ENCODE measurements around the gene ORM1.

Gene ORM1

GRCh38 chr9:114366334-114367128, 43.6 kb downstream of the ORM1 start:
- no peak for DNase-seq (ENCODE audit: low read depth in 2 of 2)

DNA sequence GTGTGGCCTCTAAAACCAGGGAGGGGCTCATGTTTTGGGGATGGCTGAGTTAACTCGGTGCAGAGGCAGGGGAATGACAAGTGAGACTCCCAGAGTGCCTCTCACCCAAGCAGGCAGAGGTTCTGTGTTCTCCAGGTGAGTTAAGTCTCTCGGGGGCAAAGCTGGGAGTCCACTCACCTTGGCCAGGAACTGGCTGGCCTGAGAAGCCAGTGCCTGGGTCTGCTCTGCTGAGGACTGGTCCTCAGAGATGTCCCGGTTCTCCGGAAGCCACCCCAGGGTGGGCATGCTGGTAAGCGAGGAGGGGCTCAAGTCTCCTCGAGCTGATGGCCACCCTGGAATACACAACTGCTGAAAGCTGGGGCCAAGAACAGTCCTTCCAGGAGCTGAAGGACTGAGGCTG, 44.5 kb downstream of the ORM1 start:
- no peak for DNase-seq (ENCODE audit: low read depth in 2 of 2)

- DNase-seq (ENCODE audit: low read depth in 2 of 2) = no peak
Measured at GRCh38 chr9:114367772-114368569, 45.1 kb downstream of the ORM1 start.

DNA sequence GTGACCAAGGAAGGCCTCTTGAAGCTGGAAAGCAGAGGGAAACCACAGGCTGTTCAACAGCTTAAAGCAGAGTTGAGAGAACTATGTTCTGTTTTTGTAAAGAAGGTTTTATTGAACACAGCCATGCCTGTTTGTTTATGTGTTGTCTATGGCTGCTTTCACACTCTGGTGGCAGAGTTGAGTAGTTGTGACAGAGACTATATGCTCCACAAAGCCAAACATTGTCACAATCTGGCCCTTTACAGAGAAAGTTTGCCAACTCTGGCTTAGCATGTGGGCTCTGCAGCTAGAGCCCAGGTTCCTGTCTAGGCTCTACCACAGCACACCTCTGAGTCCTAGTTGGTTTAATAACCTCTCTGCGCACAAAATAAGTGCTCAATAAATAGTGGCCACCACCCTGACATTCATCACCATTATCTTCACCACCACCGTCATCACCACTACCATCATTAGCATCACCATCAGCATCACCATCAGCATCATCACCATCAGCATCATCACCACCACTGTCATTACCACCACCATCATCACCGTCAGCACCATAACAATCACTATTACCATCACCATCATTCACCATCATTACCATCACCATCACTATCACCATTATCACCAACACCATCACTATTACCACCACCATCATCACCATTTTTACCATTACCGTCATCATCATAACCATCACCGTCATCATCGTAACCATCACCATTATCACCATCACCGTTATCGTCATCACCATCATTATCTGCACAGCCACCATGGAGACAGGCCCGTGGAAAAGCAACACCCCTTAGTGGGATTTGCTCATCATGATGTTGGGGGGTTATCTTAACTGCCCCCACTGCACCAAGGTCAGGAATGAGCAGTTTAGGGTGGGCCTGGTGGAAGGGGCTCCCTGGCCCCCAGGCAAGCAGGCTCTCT, 46.6 kb downstream of the ORM1 start:
- DNase-seq (ENCODE audit: low read depth in 2 of 2) = no peak

DNA sequence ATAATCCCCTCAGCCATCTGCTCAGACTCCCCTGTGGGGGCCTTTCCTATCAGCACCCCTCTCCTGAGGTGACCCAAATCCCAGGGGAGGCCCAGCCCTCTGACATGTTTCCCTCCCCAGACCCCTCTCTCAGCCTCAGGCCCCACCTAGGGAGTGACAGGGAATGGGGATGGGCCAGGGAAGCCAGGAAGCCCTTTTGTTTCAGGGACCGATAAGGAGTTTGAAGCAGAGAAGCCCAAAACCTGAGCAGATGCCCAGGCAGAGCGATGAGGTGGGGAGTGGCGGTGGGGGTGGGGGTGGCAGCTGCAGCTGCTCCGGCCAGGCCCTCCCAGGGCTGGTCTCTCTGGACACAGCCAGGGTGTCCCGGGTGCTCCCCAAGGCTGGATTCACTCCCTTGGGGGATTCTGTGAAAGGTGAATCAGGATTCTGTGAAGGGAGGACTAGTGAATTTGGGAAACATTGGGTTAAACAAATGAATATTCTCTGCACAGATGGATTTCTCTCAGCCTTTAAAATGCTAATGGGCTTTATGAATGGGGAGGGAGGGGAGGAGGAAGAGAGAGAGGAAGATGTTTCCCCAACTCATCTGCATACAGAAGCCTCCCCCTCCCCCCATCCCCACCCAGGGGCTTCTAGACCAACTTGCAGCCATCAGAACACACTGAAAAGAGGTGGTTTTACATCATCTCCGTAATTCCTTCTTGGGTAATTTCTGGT, 47.5 kb downstream of the ORM1 start:
- no peak for DNase-seq (ENCODE audit: low read depth in 2 of 2)

DNA sequence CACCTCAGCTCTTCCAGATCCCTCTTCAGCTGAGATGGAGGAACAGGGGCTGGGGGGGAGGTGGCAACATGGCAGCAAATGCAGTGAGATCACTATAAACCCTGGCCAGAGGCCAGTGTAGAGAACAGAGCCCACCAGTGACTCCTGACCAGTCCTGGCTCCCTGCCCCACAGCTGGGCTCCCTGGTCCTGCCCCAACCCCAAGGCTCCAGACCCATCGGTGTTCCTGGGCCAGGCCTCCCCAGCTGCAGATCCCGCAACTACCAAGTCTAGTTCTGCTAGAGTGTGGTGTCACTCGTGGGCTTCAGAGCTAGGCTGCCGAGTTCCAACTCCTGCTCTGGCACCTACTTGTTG, 48.0 kb downstream of the ORM1 start:
- DNase-seq (ENCODE audit: low read depth in 2 of 2) = no peak

DNA sequence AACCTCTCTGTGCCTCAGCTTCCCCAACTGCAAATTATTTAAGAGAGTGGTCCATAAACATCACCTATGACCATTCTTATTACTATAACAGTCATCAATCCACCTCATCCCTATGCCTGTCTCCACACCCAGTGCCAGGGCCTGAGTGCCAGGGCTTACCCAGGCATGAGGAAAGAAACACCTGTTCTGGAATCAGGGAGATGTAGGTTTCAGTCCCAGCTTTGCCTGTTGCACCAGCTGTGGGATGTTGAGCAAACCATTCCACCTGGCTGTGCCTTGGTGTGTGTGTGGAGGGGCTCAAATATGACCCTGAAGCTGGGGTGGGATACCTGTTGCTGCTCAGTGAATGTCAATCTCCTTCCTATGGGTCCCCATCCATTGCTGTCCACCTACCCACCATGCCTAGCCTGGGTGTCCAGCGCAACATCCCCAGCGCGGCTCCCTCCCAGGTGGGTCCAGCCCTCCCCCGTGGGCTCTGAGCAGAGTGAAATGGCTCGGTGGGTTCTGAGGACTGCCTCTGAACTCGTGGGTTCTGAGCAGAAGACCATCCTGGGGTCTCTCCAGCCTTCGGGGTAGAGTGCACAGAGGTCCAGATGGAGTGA, 48.5 kb downstream of the ORM1 start:
- DNase-seq (ENCODE audit: low read depth in 2 of 2) = no peak

DNA sequence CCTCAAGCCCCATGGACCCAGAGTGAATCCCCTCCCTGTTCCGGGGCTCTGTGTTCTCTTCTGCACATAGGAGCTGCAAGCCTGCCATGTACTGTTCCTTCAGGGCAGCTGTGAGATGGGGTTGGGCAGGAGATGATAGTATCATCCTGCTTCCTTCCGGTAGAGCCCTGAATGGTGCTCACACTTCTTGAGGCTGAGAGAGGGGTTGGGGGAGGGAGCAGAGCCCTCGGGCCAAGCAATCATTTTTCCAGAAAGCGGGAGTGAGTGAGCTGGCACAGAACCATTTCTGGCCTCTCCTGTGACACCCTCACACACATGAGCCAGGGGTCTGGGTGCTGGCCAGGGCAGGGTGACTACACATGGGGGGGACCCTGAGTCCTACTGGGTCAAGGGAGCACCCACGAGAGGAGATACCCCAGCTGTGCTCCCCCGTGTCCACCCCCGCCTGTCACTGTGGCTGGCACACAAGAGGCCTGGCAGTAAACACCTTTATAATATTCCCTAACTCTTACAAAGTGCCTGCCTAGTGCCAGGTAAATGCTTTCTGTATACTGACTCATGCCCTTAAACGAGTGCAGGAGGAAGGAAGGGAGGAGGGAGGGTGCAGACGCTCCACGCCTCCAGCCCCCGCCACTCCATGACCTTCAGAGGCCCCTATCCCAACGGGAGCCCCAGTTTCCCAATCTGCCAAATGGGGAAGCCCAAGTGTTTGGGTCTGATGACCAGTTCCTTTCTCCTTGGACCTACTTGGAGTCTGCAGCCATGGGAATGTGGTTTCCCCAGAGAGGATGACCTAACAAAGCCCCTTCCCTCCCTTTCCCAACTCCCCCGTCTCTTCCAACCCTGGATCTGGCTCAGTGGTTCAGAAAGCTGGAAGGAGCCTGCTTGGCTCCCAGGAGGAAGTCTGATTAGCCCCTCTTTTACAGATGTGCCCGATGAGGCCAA, 49.3 kb downstream of the ORM1 start:
- DNase-seq (ENCODE audit: low read depth in 2 of 2) = no peak

DNA sequence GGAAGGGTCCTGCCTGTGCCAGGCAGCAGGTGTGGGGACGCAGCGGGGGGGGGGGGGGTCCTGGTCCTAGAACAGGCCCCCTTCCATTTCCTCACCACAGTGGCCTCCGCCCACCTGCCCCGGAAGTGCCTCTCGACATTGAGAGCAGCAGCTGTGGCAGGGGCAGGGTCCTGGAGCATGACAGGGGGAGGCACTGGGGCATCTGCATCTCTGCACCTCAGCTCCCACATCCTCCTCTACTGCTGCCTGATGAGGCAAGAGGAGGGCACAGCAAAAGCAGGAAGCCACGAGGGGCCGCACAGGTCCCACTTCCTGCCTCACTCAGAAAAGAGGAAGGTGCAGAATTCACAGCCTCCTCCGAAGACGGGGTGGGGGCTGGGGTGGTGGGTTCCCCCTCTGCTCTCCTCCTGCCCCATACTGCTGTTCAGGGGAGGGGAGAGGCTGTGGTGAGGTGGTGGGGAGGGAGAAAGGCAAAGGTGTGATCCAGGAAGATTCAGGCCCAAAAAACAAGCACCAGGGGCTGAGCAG, 50.1 kb downstream of the ORM1 start:
- peak; percentile 61 to 62 for DNase-seq (ENCODE audit: low read depth in 2 of 2)

DNA sequence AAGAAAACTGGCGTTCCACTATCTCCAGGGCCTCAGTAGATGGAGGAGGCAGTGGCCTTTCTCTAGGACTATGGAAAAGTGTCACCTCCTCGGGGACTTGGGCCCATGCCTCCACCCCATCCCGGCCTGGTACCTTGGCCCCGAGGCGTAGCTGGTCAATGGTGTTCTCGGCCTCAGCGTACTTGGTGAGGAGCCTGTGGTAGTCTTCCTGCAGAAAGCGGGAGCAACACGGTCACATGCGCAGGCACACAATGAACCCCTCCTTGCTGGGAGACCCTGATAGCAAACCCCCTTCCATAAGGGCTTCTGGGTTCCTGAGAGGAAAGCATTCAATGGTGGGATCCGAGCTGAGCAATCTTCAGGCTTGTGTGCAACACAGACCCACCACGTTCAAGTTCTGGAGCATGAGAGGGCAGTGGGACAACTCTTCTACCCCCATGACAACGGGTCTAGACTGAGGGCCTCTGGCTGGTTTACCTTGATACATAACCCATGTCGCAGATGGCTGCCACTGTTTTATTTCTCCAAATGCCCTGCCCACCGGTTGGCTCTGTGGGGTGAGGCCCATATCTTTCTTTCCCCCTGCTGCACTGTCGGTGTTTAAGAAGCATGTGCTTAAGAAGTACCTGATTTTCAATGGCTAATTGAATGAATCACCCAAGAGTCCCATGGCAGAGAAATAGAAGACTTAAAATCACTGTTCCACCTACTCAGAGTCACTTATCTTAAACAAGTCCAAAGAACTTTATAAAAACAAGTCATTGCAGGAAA, 51.2 kb downstream of the ORM1 start:
- no peak for DNase-seq (ENCODE audit: low read depth in 2 of 2)

GRCh38 chr9:114374936-114375335, 52.0 kb downstream of the ORM1 start:
- DNase-seq (ENCODE audit: low read depth in 2 of 2) = no peak

GRCh38 chr9:114375386-114376175, 52.7 kb downstream of the ORM1 start:
- no peak for DNase-seq (ENCODE audit: low read depth in 2 of 2)

Measured in activated CD8-positive, alpha-beta memory T cell treated with anti-CD3 and anti-CD28 coated beads for 4 hours (primary cell).